ENCODE data around the gene SGCB.

DNA sequence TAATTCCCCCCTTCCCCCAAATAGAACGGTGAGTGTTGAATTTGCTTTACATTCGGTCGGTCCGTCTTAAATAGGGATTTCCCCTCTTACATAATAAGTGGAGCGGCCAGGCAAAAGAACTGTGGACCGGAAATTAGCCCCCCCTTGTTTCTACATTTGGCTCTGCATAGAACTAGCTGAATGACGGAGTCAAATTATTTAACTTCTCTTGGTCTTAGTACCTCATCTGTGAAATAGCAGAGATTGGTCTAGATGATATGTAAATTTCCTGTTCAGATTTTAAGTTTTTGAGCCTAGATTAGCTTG is 14.3 kb upstream of the SGCB start:
- TF ChIP-seq, protein P1, sequence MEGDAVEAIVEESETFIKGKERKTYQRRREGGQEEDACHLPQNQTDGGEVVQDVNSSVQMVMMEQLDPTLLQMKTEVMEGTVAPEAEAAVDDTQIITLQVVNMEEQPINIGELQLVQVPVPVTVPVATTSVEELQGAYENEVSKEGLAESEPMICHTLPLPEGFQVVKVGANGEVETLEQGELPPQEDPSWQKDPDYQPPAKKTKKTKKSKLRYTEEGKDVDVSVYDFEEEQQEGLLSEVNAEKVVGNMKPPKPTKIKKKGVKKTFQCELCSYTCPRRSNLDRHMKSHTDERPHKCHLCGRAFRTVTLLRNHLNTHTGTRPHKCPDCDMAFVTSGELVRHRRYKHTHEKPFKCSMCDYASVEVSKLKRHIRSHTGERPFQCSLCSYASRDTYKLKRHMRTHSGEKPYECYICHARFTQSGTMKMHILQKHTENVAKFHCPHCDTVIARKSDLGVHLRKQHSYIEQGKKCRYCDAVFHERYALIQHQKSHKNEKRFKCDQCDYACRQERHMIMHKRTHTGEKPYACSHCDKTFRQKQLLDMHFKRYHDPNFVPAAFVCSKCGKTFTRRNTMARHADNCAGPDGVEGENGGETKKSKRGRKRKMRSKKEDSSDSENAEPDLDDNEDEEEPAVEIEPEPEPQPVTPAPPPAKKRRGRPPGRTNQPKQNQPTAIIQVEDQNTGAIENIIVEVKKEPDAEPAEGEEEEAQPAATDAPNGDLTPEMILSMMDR (IDR thresholded peaks at IDR 0.05; ENCODE audit: insufficient read depth, low read length, poor library complexity, severe bottlenecking), result no peak
- TF ChIP-seq EZH2phosphoT487 (conservative IDR thresholded peaks at IDR 0.05; ENCODE audit: low read length), result no peak

Measured in SU-DHL-6 (cell line).